Hepatocyte (in vitro differentiated cells): ENCODE results near the gene VEPH1. TPM values are rescaled to one million over a fixed set of nuclear protein-coding genes. Genes with fewer than 3 reads are reported as not detected.

Source experiments
- DNase-seq: peaks from one replicate; pipeline ENCODE4 v3.0.0-alpha.2; 2016; ENCODE audit warnings: low spot score
- H2AFZ ChIP-seq: fragments of 200-600 bp; sonication (generic); 2 replicates; pipeline ENCODE4 v1.6.0; 2016; ENCODE audit warnings: antibody characterized with exemption, mild to moderate bottlenecking
- H3K27ac ChIP-seq: fragments of 200-600 bp; sonication (generic); 2 replicates; pipeline ENCODE4 v1.5.1; 2016; ENCODE audit warnings: mild to moderate bottlenecking
- H3K27me3 ChIP-seq: fragments of 200-600 bp; sonication (generic); 2 replicates; pipeline ENCODE4 v1.6.1; 2016
- H3K36me3 ChIP-seq: fragments of 200-600 bp; sonication (generic); replicated peaks from 2 replicates; pipeline ENCODE4 v1.5.1; 2016; ENCODE audit warnings: low read depth; ENCODE audit not compliant: insufficient read depth
- H3K4me1 ChIP-seq: fragments of 200-600 bp; sonication (generic); 2 replicates; pipeline ENCODE4 v1.5.1; 2016; ENCODE audit warnings: mild to moderate bottlenecking, moderate library complexity; ENCODE audit not compliant: insufficient read depth
- H3K4me2 ChIP-seq: fragments of 200-600 bp; sonication (generic); 2 replicates; pipeline ENCODE4 v1.6.0; 2016
- H3K4me3 ChIP-seq: fragments of 200-600 bp; sonication (generic); 2 replicates; pipeline ENCODE4 v1.5.1; 2016; ENCODE audit warnings: mild to moderate bottlenecking
- H3K79me2 ChIP-seq: fragments of 200-600 bp; sonication (generic); 2 replicates; pipeline ENCODE4 v1.6.0; 2017; ENCODE audit warnings: mild to moderate bottlenecking
- H3K9me2 ChIP-seq: fragments of 200-600 bp; sonication (generic); replicated peaks from 2 replicates; pipeline ENCODE4 v1.6.0; 2017; ENCODE audit warnings: mild to moderate bottlenecking; ENCODE audit not compliant: insufficient read depth
- H3K9me3 ChIP-seq: fragments of 200-600 bp; sonication (generic); 2 replicates; pipeline ENCODE4 v1.5.1; 2016; ENCODE audit warnings: low read depth, mild to moderate bottlenecking
- H4K20me1 ChIP-seq: fragments of 200-600 bp; sonication (generic); 2 replicates; pipeline ENCODE4 v1.6.0; 2016; ENCODE audit warnings: mild to moderate bottlenecking; ENCODE audit not compliant: insufficient read depth, poor library complexity, severe bottlenecking
- EZH2 ChIP-seq: fragments of 200-600 bp; sonication (generic); IDR thresholded peaks from 2 replicates; pipeline ENCODE4 v1.6.1; 2016; ENCODE audit warnings: antibody characterized with exemption, mild to moderate bottlenecking, borderline replicate concordance
- EZH2phosphoT487 ChIP-seq: fragments of 200-600 bp; sonication (generic); IDR thresholded peaks from one replicate; pipeline ENCODE4 v1.6.1; 2018; ENCODE audit warnings: antibody characterized with exemption, mild to moderate bottlenecking, low read depth, moderate library complexity; ENCODE audit not compliant: unreplicated experiment, severe bottlenecking
- WGBS: methylation state at CpG from one replicate; pipeline ENCODE4 v1.1.6; 2016; ENCODE audit warnings: low lambda C conversion rate; ENCODE audit errors: missing lambda C conversion rate; 5-methylcytosine and 5-hydroxymethylcytosine counted together
- polyA plus RNA-seq: library from polyadenylated mRNA; unstranded; fragments of >200 nt; fragmentation: Nextera tagmentation; extraction: Ambion mirVana; gene quantifications from 2 replicates; pipeline ENCODE4 v1.2.1, GENCODE V29; 2016
- total RNA-seq: library from RNA; depleted of rRNA; stranded (reverse); fragments of >200 nt; gene quantifications from 2 replicates; pipeline ENCODE4 v1.2.3, GENCODE V29; 2014
- TF ChIP-seq, protein P1 (sequence below): fragments of 200-600 bp; sonication (generic); IDR thresholded peaks from 2 replicates; pipeline ENCODE4 v1.5.1; 2016; ENCODE audit warnings: antibody characterized with exemption, mild to moderate bottlenecking; ENCODE audit not compliant: poor library complexity

Gene VEPH1
- total and polyA plus RNA-seq, 2 experiments from 2014 or later = 2.5 to 4.7 TPM

DNA sequence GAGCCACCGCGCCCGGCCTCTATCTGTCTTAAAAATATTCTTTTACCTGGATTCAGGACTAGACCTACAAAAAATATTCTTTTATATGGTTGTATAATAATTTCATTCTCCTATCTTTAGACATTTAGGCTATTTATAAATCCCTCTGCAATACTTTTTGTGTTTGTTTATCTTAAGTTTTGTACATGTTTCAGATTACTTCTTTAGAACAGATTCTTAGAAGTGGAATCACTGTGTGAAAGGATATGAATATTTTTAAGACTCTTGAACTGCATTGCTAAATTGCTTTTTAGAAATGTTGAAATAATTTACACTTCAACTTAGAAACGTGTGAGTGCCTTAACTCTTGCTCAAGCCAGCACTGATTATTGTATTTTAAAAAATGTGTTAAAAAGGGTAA, 197.8 kb downstream of the VEPH1 start:
- H3K79me2 ChIP-seq = no peaks in the 10 kb centered on the region
- H3K4me1 ChIP-seq = no peaks in the 10 kb centered on the region
- no peak overlapping the region for H3K4me2 ChIP-seq
- TF ChIP-seq, protein P1, sequence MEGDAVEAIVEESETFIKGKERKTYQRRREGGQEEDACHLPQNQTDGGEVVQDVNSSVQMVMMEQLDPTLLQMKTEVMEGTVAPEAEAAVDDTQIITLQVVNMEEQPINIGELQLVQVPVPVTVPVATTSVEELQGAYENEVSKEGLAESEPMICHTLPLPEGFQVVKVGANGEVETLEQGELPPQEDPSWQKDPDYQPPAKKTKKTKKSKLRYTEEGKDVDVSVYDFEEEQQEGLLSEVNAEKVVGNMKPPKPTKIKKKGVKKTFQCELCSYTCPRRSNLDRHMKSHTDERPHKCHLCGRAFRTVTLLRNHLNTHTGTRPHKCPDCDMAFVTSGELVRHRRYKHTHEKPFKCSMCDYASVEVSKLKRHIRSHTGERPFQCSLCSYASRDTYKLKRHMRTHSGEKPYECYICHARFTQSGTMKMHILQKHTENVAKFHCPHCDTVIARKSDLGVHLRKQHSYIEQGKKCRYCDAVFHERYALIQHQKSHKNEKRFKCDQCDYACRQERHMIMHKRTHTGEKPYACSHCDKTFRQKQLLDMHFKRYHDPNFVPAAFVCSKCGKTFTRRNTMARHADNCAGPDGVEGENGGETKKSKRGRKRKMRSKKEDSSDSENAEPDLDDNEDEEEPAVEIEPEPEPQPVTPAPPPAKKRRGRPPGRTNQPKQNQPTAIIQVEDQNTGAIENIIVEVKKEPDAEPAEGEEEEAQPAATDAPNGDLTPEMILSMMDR = no peak
- no peak for TF ChIP-seq EZH2
- no peak for TF ChIP-seq EZH2phosphoT487
- H2AFZ ChIP-seq = no peak overlapping the region
- no peaks in the 10 kb centered on the region for H4K20me1 ChIP-seq
- no peak for DNase-seq
- H3K9me3 ChIP-seq = no peaks in the 10 kb centered on the region
- H3K9me2 ChIP-seq = no peaks in the 10 kb centered on the region
- 96% methylated on average over 4 of the region's 4 CpGs for WGBS
- no peaks in the 10 kb centered on the region for H3K27me3 ChIP-seq
- H3K36me3 ChIP-seq = no peaks in the 10 kb centered on the region
- no peak overlapping the region for H3K27ac ChIP-seq
- no peak overlapping the region for H3K4me3 ChIP-seq

DNA sequence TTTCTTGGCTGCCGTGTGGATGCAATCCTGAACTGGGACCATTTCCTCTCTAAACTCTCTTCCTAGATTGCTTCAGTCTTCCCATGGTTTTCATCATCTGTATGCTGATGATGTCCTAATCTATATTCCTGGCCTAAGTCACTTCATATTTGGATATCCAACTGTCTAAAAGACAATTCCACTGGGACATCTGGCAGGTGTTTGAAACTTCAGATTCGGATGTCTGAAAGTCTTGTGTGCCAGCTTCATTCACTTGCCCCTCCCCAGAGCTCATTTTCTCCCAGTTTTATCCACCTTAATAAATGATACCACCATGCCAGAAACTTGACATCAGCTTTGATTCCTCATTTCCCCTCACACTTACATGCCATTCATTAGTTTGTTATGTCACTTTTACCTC, 201.5 kb downstream of the VEPH1 start:
- no peaks in the 10 kb centered on the region for H3K27me3 ChIP-seq
- no peak for TF ChIP-seq EZH2phosphoT487
- TF ChIP-seq EZH2 = no peak
- TF ChIP-seq, protein P1 = no peak
- no peak overlapping the region for H3K4me3 ChIP-seq
- no peaks in the 10 kb centered on the region for H3K4me1 ChIP-seq
- no peaks in the 10 kb centered on the region for H3K36me3 ChIP-seq
- WGBS = 84% methylated on average over 2 of the region's 2 CpGs
- H3K79me2 ChIP-seq = no peaks in the 10 kb centered on the region
- H3K27ac ChIP-seq = no peak overlapping the region
- no peak for DNase-seq
- no peaks in the 10 kb centered on the region for H4K20me1 ChIP-seq
- H3K4me2 ChIP-seq = no peak overlapping the region
- H3K9me2 ChIP-seq = no peaks in the 10 kb centered on the region
- H2AFZ ChIP-seq = no peak overlapping the region
- H3K9me3 ChIP-seq = no peaks in the 10 kb centered on the region

DNA sequence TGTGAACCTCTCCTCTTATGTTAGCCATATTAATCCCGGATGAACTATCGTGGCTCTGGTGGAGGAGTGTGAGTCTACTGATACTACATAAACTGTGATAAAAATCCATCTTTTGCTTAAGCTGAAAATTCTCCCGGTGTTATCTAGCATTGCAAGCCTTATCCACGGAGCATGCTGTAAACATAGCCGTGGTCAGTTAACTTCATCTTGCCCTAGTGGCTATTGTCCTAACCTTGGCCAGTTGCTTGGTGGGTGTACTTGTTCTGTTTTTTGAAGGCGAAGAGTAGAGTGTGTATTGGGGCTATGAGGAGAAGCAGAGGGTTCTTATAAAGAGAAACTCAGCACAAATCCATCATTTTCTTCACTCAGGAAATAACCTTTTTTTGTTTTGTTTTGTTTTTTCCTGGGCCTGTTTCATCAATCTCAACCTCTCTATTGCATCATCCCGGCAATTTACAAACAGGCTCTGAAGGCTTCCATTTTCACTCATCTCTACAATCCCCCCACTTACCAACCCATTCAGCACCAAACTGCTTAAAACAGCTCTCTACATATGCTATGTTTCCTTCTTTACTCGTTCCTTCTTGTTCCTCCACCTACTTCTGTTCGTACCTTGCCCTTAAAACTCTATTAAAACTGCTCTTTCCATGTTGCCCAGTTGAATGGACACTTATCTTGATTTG, 202.1 kb downstream of the VEPH1 start:
- Histone ChIP-seq H3K9me2 (no peaks in the 10 kb centered on the region), H3K4me3 (no peak overlapping the region), H3K9me3 (no peaks in the 10 kb centered on the region), H3K27ac (no peak overlapping the region), H2AFZ (no peak overlapping the region), H3K4me1 (no peaks in the 10 kb centered on the region), H4K20me1 (no peaks in the 10 kb centered on the region), H3K27me3 (no peaks in the 10 kb centered on the region), H3K4me2 (no peak overlapping the region), H3K36me3 (no peaks in the 10 kb centered on the region), H3K79me2 (no peaks in the 10 kb centered on the region)
- TF ChIP-seq EZH2 (no peak), EZH2phosphoT487 (no peak)
- TF ChIP-seq, protein P1 = no peak
- WGBS = 72% methylated on average over 9 of the region's 9 CpGs
- DNase-seq = no peak
